H1 (cell line): Measurements from ENCODE around the gene PAK1IP1. TPM values are rescaled to one million over a fixed set of nuclear protein-coding genes. Genes with fewer than 3 reads are reported as not detected.

ENCODE experiments used
- CTCF ChIA-PET: fragments of 300-600 bp; sonication (Branson Sonifier 250); formaldehyde crosslinking; loops from one replicate; lab custom pipeline; 2021; ENCODE audit not compliant: partially characterized antibody; lab: Charles Lee
- POLR2A ChIA-PET: fragments of 300-600 bp; sonication (Branson Sonifier 250); formaldehyde crosslinking; loops from one replicate; lab custom pipeline; 2021; ENCODE audit warnings: inconsistent platforms; ENCODE audit not compliant: partially characterized antibody; lab: Charles Lee
- DNase-seq, 2 experiments: peaks; one replicate each; pipeline versions ENCODE4 v3.0.0 to v3.0.0-alpha.2; 2010 to 2022; ENCODE audit warnings: low spot score in 2 of 2, low read depth in 1 of 2, mixed read lengths in 1 of 2
- FAIRE-seq: peaks from 2 replicates; lab custom pipeline; 2011; peaks lifted over from hg19 to GRCh38; lab: Jason Lieb, UNC
- H2AFZ ChIP-seq: 2 replicates; pipeline ENCODE4 v1.8.1; 2012; ENCODE audit warnings: low read length, inconsistent platforms
- H2AK5ac ChIP-seq: 2 replicates; pipeline ENCODE4 v1.6.1; 2013; ENCODE audit warnings: low read depth, low read length
- H2BK120ac ChIP-seq: replicated peaks from 2 replicates; pipeline ENCODE3; 2013; ENCODE audit warnings: low read depth, low read length, inconsistent platforms
- H2BK12ac ChIP-seq: 2 replicates; pipeline ENCODE4 v1.6.1; 2013; ENCODE audit warnings: low read depth, low read length
- H2BK15ac ChIP-seq: 2 replicates; pipeline ENCODE4 v1.6.1; 2013; ENCODE audit warnings: low read length
- H2BK20ac ChIP-seq: 2 replicates; pipeline ENCODE4 v1.6.1; 2013; ENCODE audit warnings: low read length
- H2BK5ac ChIP-seq: 2 replicates; pipeline ENCODE4 v1.6.1; 2013; ENCODE audit warnings: low read depth, low read length
- H3K14ac ChIP-seq: 2 replicates; pipeline ENCODE4 v1.6.1; 2013; ENCODE audit warnings: inconsistent platforms; ENCODE audit not compliant: insufficient read length
- H3K18ac ChIP-seq: 2 replicates; pipeline ENCODE4 v1.6.1; 2013; ENCODE audit warnings: low read length; ENCODE audit errors: extremely low read depth
- H3K23ac ChIP-seq: 2 replicates; pipeline ENCODE4 v1.6.1; 2013; ENCODE audit warnings: inconsistent platforms; ENCODE audit not compliant: insufficient read length
- H3K23me2 ChIP-seq: 2 replicates; pipeline ENCODE4 v1.6.1; 2013; ENCODE audit warnings: low read depth, low read length
- H3K27ac ChIP-seq: 2 replicates; pipeline ENCODE4 v1.6.1; 2011; ENCODE audit warnings: low read depth, low read length, inconsistent platforms
- H3K27me3 ChIP-seq, 4 experiments: replicated peaks in 1 of 4; 1 replicate in 1 of 4; 2 replicates in 3 of 4; pipeline versions ENCODE4 v1.6.1 to v1.8.1; 2011 to 2013; ENCODE audit warnings: low read length in 3 of 4, mild to moderate bottlenecking in 3 of 4, inconsistent platforms in 2 of 4, mixed read lengths in 2 of 4, moderate library complexity in 1 of 4; ENCODE audit not compliant: control insufficient read depth in 3 of 4, insufficient read depth in 3 of 4; ENCODE audit errors: extremely low read depth in 1 of 4
- H3K36me3 ChIP-seq, 4 experiments: 2 replicates each; pipeline versions ENCODE4 v1.6.1 to v1.8.1; 2011 to 2013; ENCODE audit warnings: mild to moderate bottlenecking in 4 of 4, low read length in 3 of 4, moderate library complexity in 2 of 4, control low read depth in 1 of 4, inconsistent platforms in 1 of 4; ENCODE audit not compliant: insufficient read depth in 4 of 4, control insufficient read depth in 2 of 4
- H3K4ac ChIP-seq: replicated peaks from 2 replicates; pipeline ENCODE3; 2013; ENCODE audit warnings: low read length, low read depth, mixed read lengths, inconsistent platforms; ENCODE audit not compliant: insufficient read length
- H3K4me1 ChIP-seq, 4 experiments: replicated peaks in 1 of 4; 1 replicate in 1 of 4; 2 replicates in 3 of 4; pipeline versions ENCODE4 v1.6.1 to v1.8.1; 2011 to 2013; ENCODE audit warnings: low read length in 3 of 4, inconsistent platforms in 2 of 4, mixed read lengths in 1 of 4; ENCODE audit not compliant: insufficient read depth in 4 of 4, control insufficient read depth in 3 of 4
- H3K4me2 ChIP-seq, 2 experiments: 2 replicates each; pipeline versions ENCODE4 v1.6.1 to v1.8.1; 2011 to 2013; ENCODE audit warnings: low read depth in 2 of 2, low read length in 2 of 2, control low read depth in 1 of 2, inconsistent platforms in 1 of 2, mild to moderate bottlenecking in 1 of 2; ENCODE audit not compliant: insufficient read depth in 1 of 2
- H3K4me3 ChIP-seq, 4 experiments: fragments of 200-600, 300-600 bp in 1 of 4; sonication (generic), shearing (Covaris generic), sonication (Bioruptor Twin) in 1 of 4; 2 replicates each; pipeline versions ENCODE4 v1.5.1 to v1.8.1; 2011 to 2016; ENCODE audit warnings: low read length in 4 of 4, low read depth in 3 of 4, control low read depth in 2 of 4, inconsistent platforms in 2 of 4, mild to moderate bottlenecking in 2 of 4, mixed read lengths in 1 of 4, moderate library complexity in 1 of 4; ENCODE audit not compliant: insufficient read depth in 2 of 4; ENCODE audit errors: extremely low read depth in 1 of 4
- H3K56ac ChIP-seq: replicated peaks from 2 replicates; pipeline ENCODE3; 2013; ENCODE audit warnings: low read depth, mild to moderate bottlenecking, mixed read lengths, low read length, inconsistent platforms; ENCODE audit not compliant: insufficient read length
- H3K79me1 ChIP-seq: 2 replicates; pipeline ENCODE4 v1.6.1; 2013; ENCODE audit warnings: low read depth, low read length, control low read depth
- H3K79me2 ChIP-seq, 2 experiments: 2 replicates each; pipeline versions ENCODE4 v1.6.1 to v1.8.1; 2012 to 2013; ENCODE audit warnings: low read length in 2 of 2, mild to moderate bottlenecking in 2 of 2, inconsistent platforms in 1 of 2; ENCODE audit not compliant: insufficient read depth in 2 of 2, control insufficient read depth in 1 of 2
- H3K9ac ChIP-seq, 4 experiments: replicated peaks in 1 of 4; 1 replicate in 1 of 4; 2 replicates in 3 of 4; pipeline versions ENCODE4 v1.6.1 to v1.8.1; 2011 to 2013; ENCODE audit warnings: low read depth in 3 of 4, low read length in 3 of 4, control low read depth in 2 of 4, mild to moderate bottlenecking in 2 of 4, moderate library complexity in 2 of 4, inconsistent platforms in 1 of 4; ENCODE audit errors: extremely low read depth in 1 of 4
- H3K9me3 ChIP-seq, 2 experiments: 2 replicates each; pipeline versions ENCODE4 v1.6.1 to v1.8.1; 2012 to 2013; ENCODE audit warnings: mild to moderate bottlenecking in 2 of 2, moderate library complexity in 2 of 2, control low read depth in 1 of 2, inconsistent platforms in 1 of 2, low read depth in 1 of 2, low read length in 1 of 2, mixed read lengths in 1 of 2; ENCODE audit not compliant: insufficient read depth in 2 of 2
- H4K20me1 ChIP-seq, 2 experiments: replicated peaks in 1 of 2; 2 replicates each; pipeline versions ENCODE3 to v1.8.1; 2011 to 2013; ENCODE audit warnings: inconsistent platforms in 2 of 2, low read length in 2 of 2, mild to moderate bottlenecking in 1 of 2; ENCODE audit not compliant: insufficient read depth in 2 of 2, control insufficient read depth in 1 of 2
- H4K5ac ChIP-seq: 2 replicates; pipeline ENCODE4 v1.6.1; 2013; ENCODE audit warnings: low read length, low read depth, mixed read lengths, inconsistent platforms; ENCODE audit not compliant: insufficient read length
- H4K8ac ChIP-seq: 2 replicates; pipeline ENCODE4 v1.8.0; 2013; ENCODE audit warnings: mild to moderate bottlenecking, moderate library complexity, low read length, inconsistent platforms; ENCODE audit not compliant: insufficient read depth; ENCODE audit errors: extremely low read depth
- H4K91ac ChIP-seq: replicated peaks from 2 replicates; pipeline ENCODE3; 2013; ENCODE audit warnings: low read length, mixed read lengths, inconsistent platforms; ENCODE audit not compliant: insufficient read length
- ATF2 ChIP-seq: IDR thresholded peaks from 2 replicates; pipeline ENCODE4 v1.6.1; 2012; ENCODE audit warnings: low read length, inconsistent platforms
- EZH2 ChIP-seq: fragments of 200-600 bp; sonication (generic); IDR thresholded peaks from 2 replicates; pipeline ENCODE4 v1.7.1; 2012; ENCODE audit warnings: low read depth, mild to moderate bottlenecking, moderate library complexity, low read length, inconsistent platforms; ENCODE audit not compliant: severe bottlenecking
- GABPA ChIP-seq: IDR thresholded peaks from 2 replicates; pipeline ENCODE4 v1.6.1; 2011; ENCODE audit warnings: mild to moderate bottlenecking, low read length, moderate library complexity, borderline replicate concordance; ENCODE audit not compliant: insufficient read depth
- JUND ChIP-seq: IDR thresholded peaks from 2 replicates; pipeline ENCODE4 v1.6.1; 2011; ENCODE audit warnings: mild to moderate bottlenecking, improper control_type of control experiment, low read length
- MAFK ChIP-seq: IDR thresholded peaks from 2 replicates; pipeline ENCODE4 v1.6.1; 2012; ENCODE audit warnings: low read depth, mild to moderate bottlenecking, improper control_type of control experiment, low read length
- NRF1 ChIP-seq: IDR thresholded peaks from 2 replicates; pipeline ENCODE4 v1.6.1; 2011; ENCODE audit warnings: mild to moderate bottlenecking, low read depth, low read length, improper control_type of control experiment
- SRF ChIP-seq: IDR thresholded peaks from 2 replicates; pipeline ENCODE4 v1.6.1; 2011; ENCODE audit warnings: mild to moderate bottlenecking, low read depth, low read length, moderate library complexity
- TBP ChIP-seq: IDR thresholded peaks from 2 replicates; pipeline ENCODE4 v1.6.1; 2011; ENCODE audit warnings: low read depth, low read length, improper control_type of control experiment
- WGBS, 2 experiments: shearing (Covaris generic) in 1 of 2; methylation state at CpG; one replicate each; pipeline versions ENCODE4 v1.1.6 to v1.1.7; 2013 to 2015; ENCODE audit warnings: low lambda C conversion rate in 2 of 2, mixed read lengths in 2 of 2, inconsistent platforms in 1 of 2, low coverage in 1 of 2, missing lambda C conversion rate in 1 of 2; ENCODE audit not compliant: insufficient replicate concordance in 2 of 2, insufficient coverage in 1 of 2, insufficient read length in 1 of 2; ENCODE audit errors: extremely low coverage in 1 of 2, missing lambda C conversion rate in 1 of 2; 5-methylcytosine and 5-hydroxymethylcytosine counted together
- polyA plus RNA-seq, 7 experiments: library from polyadenylated mRNA; depleted of rRNA in 3 of 7; stranded (reverse) in 5 of 7; unstranded in 2 of 7; fragments of >200 nt in 5 of 7; fragments of 200-250 nt in 2 of 7; gene quantifications; 1 replicate in 5 of 7; 2 replicates in 1 of 7; 4 replicates in 1 of 7; pipeline versions ENCODE4 v1.2.1 to v1.2.3, GENCODE V29; 2011 to 2013; ENCODE audit warnings: missing spikeins in 2 of 7, mixed read lengths in 2 of 7
- total RNA-seq: library from RNA; stranded (reverse); fragmentation: NEBNext Ultra II Directional; extraction: Animal tissue kit (Norgen Biotek cat#: 25700); gene quantifications from 2 replicates; pipeline ENCODE4 v1.2.1, GENCODE V29; 2021
- TF ChIP-seq, protein P1 (sequence below): IDR thresholded peaks from 2 replicates; pipeline ENCODE4 v1.6.1; 2012; ENCODE audit warnings: inconsistent platforms

Gene PAK1IP1
- total and polyA plus RNA-seq, 2 of the 8 experiments (the other 6 are each of a cell fraction or from before 2014, with no cell fraction given) = 19.7 to 43.6 TPM

GRCh38 chr6:10747251-10747972 is 52.6 kb downstream of the PAK1IP1 start, which contains the start of gene TMEM14B:
TSS of gene TMEM14B (plus strand) at chr6:10747805. CDS start at chr6:10749246, 1,441 bp downstream.
- 6% methylated on average over 40 of the region's 52 CpGs; no CpG with 5 or more reads in 1 of the 2 experiments for WGBS, 2 experiments
- H2AK5ac ChIP-seq = no peak within 1 kb of the TSS
- peak within 1 kb of the TSS; percentile 41; the same call in 1 of the 2 replicates for H3K18ac ChIP-seq
- peaks cover 9 to 44% of the 10 kb centered on the region in 2 experiments for H3K79me2 ChIP-seq
- H3K14ac ChIP-seq = no peak within 1 kb of the TSS
- H2BK20ac ChIP-seq = no peak within 1 kb of the TSS
- H3K23ac ChIP-seq = no peak within 1 kb of the TSS
- H3K9ac ChIP-seq = peak within 1 kb of the TSS; percentile 81 to 89 (median 84)
- peak within 1 kb of the TSS; percentile 54 to 91 (median 84) for H3K4me3 ChIP-seq
- H3K4me2 ChIP-seq = peak within 1 kb of the TSS; percentile 72 to 77
- DNase-seq (peak; percentile 95 to 100), FAIRE-seq (no peak)
- ChIA-PET CTCF (interaction anchor here (1.0 to 4.8 kb wide), 9 partner anchors 11 to 282 kb away, joined by 3 to 32 read pairs (median 5); partner anchors contain the start of gene TMEM14C), POLR2A (interaction anchor here (0.9 to 4.0 kb wide), 8 partner anchors 9 to 226 kb away, joined by 3 to 39 read pairs (median 8); partner anchors contain the start of genes GCNT2 and TMEM14C)
- peaks cover 4% of the 10 kb centered on the region; the same call in 1 of the 2 replicates for H3K23me2 ChIP-seq
- peak within 1 kb of the TSS; percentile 72 for H4K5ac ChIP-seq
- H3K56ac ChIP-seq = no peak within 1 kb of the TSS
- peaks cover 0 to 8% (median 1%) of the 10 kb centered on the region in 4 experiments; a peak in 2 of 7 replicates for H3K4me1 ChIP-seq
- H4K20me1 ChIP-seq = peaks cover 6 to 9% of the 10 kb centered on the region in 2 experiments
- no peaks in the 10 kb centered on the region; a peak in 1 of 7 replicates for H3K27me3 ChIP-seq
- H2BK5ac ChIP-seq = peak within 1 kb of the TSS; percentile 2; the same call in 1 of the 2 replicates
- H3K9me3 ChIP-seq = no peaks in the 10 kb centered on the region
- H2BK12ac ChIP-seq = no peak within 1 kb of the TSS
- H4K91ac ChIP-seq = no peak within 1 kb of the TSS
- H3K4ac ChIP-seq = no peak within 1 kb of the TSS
- no peak within 1 kb of the TSS for H2BK120ac ChIP-seq
- H3K27ac ChIP-seq = peak within 1 kb of the TSS; percentile 21; the same call in 1 of the 2 replicates
- H2BK15ac ChIP-seq = no peak within 1 kb of the TSS; the same call in 1 of the 2 replicates
- peak within 1 kb of the TSS; percentile 76 for H2AFZ ChIP-seq
- peaks cover 5% of the 10 kb centered on the region for H3K79me1 ChIP-seq
- H3K36me3 ChIP-seq = peaks cover 8 to 21% (median 15%) of the 10 kb centered on the region in 4 experiments; a peak in 7 of 8 replicates
- peak within 1 kb of the TSS; percentile 89 for H4K8ac ChIP-seq
- TF ChIP-seq, protein P1, sequence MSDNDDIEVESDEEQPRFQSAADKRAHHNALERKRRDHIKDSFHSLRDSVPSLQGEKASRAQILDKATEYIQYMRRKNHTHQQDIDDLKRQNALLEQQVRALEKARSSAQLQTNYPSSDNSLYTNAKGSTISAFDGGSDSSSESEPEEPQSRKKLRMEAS = peak; percentile 91
- TF ChIP-seq MAFK (no peak), NRF1 (peak; percentile 84), TBP (peak; percentile 79), EZH2 (no peak), GABPA (no peak), ATF2 (no peak), SRF (0 out of 2 replicates have a peak, but pooled peaks have one; percentile 16), JUND (peak; percentile 89)
